Sigmoid colon (tissue), 4 donors: ENCODE results near the gene TTBK2.

Experiments
- CTCF ChIP-seq, 4 experiments: fragments of 450-650 bp in 3 of 4; fragments of 200-600 bp in 1 of 4; IDR thresholded peaks; one replicate each; pipeline ENCODE4 v1.5.1; 2016 to 2019; ENCODE audit warnings: antibody characterized with exemption in 4 of 4, mild to moderate bottlenecking in 3 of 4, moderate library complexity in 2 of 4
- EP300 ChIP-seq, 4 donors: sonication (generic); formaldehyde crosslinking; IDR thresholded peaks; one replicate each; pipeline ENCODE4 v1.6.1; 2017; ENCODE audit warnings: antibody characterized with exemption in 4 of 4
- POLR2AphosphoS5 ChIP-seq, 4 donors: sonication (generic); formaldehyde crosslinking; IDR thresholded peaks; one replicate each; pipeline ENCODE4 v1.6.1; 2017; ENCODE audit warnings: antibody characterized with exemption in 4 of 4

- TF ChIP-seq CTCF (IDR thresholded peaks at IDR 0.05) (no peak), POLR2AphosphoS5 (IDR thresholded peaks at IDR 0.05) (no peak), EP300 (IDR thresholded peaks at IDR 0.05) (no peak)
These were observed 189.1 kb downstream of the TTBK2 start for GRCh38 chr15:42731461-42731860.
